ENCODE measurements around the gene AATK.

AATK gene

GRCh38 chr17:81117672-81118198 is 48.3 kb downstream of the AATK start:
- Mint-ChIP-seq H3K27ac (no peak overlapping the region), H3K36me3 (ENCODE audit: insufficient read depth) (peaks cover 8% of the 10 kb centered on the region), H3K9me3 (no peaks in the 10 kb centered on the region), H3K4me3 (no peak overlapping the region), H3K4me1 (ENCODE audit: low read depth in 2 of 2) (peaks cover 0 to 6% of the 10 kb centered on the region in 2 donors), H3K27me3 (peaks cover 0 to 6% of the 10 kb centered on the region in 2 donors)
- DNase-seq (no peak), ATAC-seq (replicated peaks) (no peak)

- Mint-ChIP-seq H3K4me3 (no peak overlapping the region), H3K27me3 (peaks cover 0 to 6% of the 10 kb centered on the region in 2 donors), H3K4me1 (ENCODE audit: low read depth in 2 of 2) (peaks cover 0 to 6% of the 10 kb centered on the region in 2 donors), H3K36me3 (ENCODE audit: insufficient read depth) (peaks cover 8% of the 10 kb centered on the region), H3K9me3 (no peaks in the 10 kb centered on the region), H3K27ac (no peak overlapping the region)
- no peak for DNase-seq
- ATAC-seq (replicated peaks): no peak
Measured at GRCh38 chr17:81116704-81117103, 49.3 kb downstream of the AATK start.

- Mint-ChIP-seq H3K27me3 (peaks cover 0 to 6% of the 10 kb centered on the region in 2 donors), H3K27ac (no peak overlapping the region), H3K4me1 (ENCODE audit: low read depth in 2 of 2) (peaks cover 0 to 6% of the 10 kb centered on the region in 2 donors), H3K36me3 (ENCODE audit: insufficient read depth) (peaks cover 5% of the 10 kb centered on the region), H3K4me3 (no peak overlapping the region), H3K9me3 (no peaks in the 10 kb centered on the region)
- DNase-seq (no peak), ATAC-seq (replicated peaks) (no peak)
Measured at GRCh38 chr17:81115749-81116464, 50.1 kb downstream of the AATK start.

- H3K27me3 Mint-ChIP-seq: peaks cover 0 to 6% of the 10 kb centered on the region in 2 donors
- H3K9me3 Mint-ChIP-seq: no peaks in the 10 kb centered on the region
- peaks cover 5% of the 10 kb centered on the region for H3K36me3 Mint-ChIP-seq (ENCODE audit: insufficient read depth)
- no peak overlapping the region for H3K4me3 Mint-ChIP-seq
- ATAC-seq (replicated peaks) (no peak), DNase-seq (no peak)
- peaks cover 0 to 6% of the 10 kb centered on the region in 2 donors for H3K4me1 Mint-ChIP-seq (ENCODE audit: low read depth in 2 of 2)
- no peak overlapping the region for H3K27ac Mint-ChIP-seq
Measured at GRCh38 chr17:81115219-81115618, 50.8 kb downstream of the AATK start.

GRCh38 chr17:81114351-81115093 is 51.5 kb downstream of the AATK start:
- Mint-ChIP-seq H3K27me3 (peaks cover 0 to 6% of the 10 kb centered on the region in 2 donors), H3K9me3 (no peaks in the 10 kb centered on the region), H3K27ac (no peak overlapping the region), H3K4me1 (ENCODE audit: low read depth in 2 of 2) (peaks cover 0 to 7% of the 10 kb centered on the region in 2 donors), H3K4me3 (no peak overlapping the region), H3K36me3 (ENCODE audit: insufficient read depth) (peaks cover 1% of the 10 kb centered on the region)
- ATAC-seq (replicated peaks): no peak
- DNase-seq: no peak

GRCh38 chr17:81113158-81113724 is 52.8 kb downstream of the AATK start:
- no peak overlapping the region for H3K27ac Mint-ChIP-seq
- no peak overlapping the region for H3K4me3 Mint-ChIP-seq
- H3K27me3 Mint-ChIP-seq: peaks cover 0 to under 1% of the 10 kb centered on the region in 2 donors
- H3K4me1 Mint-ChIP-seq (ENCODE audit: low read depth in 2 of 2): peaks cover 0 to 3% of the 10 kb centered on the region in 2 donors
- H3K9me3 Mint-ChIP-seq: no peaks in the 10 kb centered on the region
- H3K36me3 Mint-ChIP-seq (ENCODE audit: insufficient read depth): no peaks in the 10 kb centered on the region
- ATAC-seq (replicated peaks): no peak
- no peak for DNase-seq

GRCh38 chr17:81112450-81112849 is 53.6 kb downstream of the AATK start:
- Mint-ChIP-seq H3K36me3 (ENCODE audit: insufficient read depth) (no peaks in the 10 kb centered on the region), H3K27me3 (no peaks in the 10 kb centered on the region), H3K4me1 (ENCODE audit: low read depth in 2 of 2) (peaks cover 0 to 3% of the 10 kb centered on the region in 2 donors), H3K27ac (no peak overlapping the region), H3K4me3 (no peak overlapping the region), H3K9me3 (no peaks in the 10 kb centered on the region)
- DNase-seq: no peak
- ATAC-seq (replicated peaks): no peak

- DNase-seq: no peak
- no peaks in the 10 kb centered on the region for H3K9me3 Mint-ChIP-seq
- no peaks in the 10 kb centered on the region for H3K36me3 Mint-ChIP-seq (ENCODE audit: insufficient read depth)
- ATAC-seq (replicated peaks): no peak
- H3K4me3 Mint-ChIP-seq: no peak overlapping the region
- H3K4me1 Mint-ChIP-seq (ENCODE audit: low read depth in 2 of 2): peaks cover 0 to 3% of the 10 kb centered on the region in 2 donors
- no peaks in the 10 kb centered on the region for H3K27me3 Mint-ChIP-seq
- no peak overlapping the region for H3K27ac Mint-ChIP-seq
Measured at GRCh38 chr17:81111066-81111465, 55.0 kb downstream of the AATK start.

- Mint-ChIP-seq H3K4me1 (ENCODE audit: low read depth in 2 of 2) (peaks cover 0 to 3% of the 10 kb centered on the region in 2 donors), H3K27me3 (no peaks in the 10 kb centered on the region), H3K9me3 (no peaks in the 10 kb centered on the region), H3K27ac (no peak overlapping the region), H3K36me3 (ENCODE audit: insufficient read depth) (no peaks in the 10 kb centered on the region), H3K4me3 (no peak overlapping the region)
- ATAC-seq (replicated peaks) (no peak), DNase-seq (no peak)
Measured at GRCh38 chr17:81110488-81111040, 55.5 kb downstream of the AATK start.

- Mint-ChIP-seq H3K27ac (no peak overlapping the region), H3K27me3 (no peaks in the 10 kb centered on the region), H3K36me3 (ENCODE audit: insufficient read depth) (no peaks in the 10 kb centered on the region), H3K4me3 (no peak overlapping the region), H3K4me1 (ENCODE audit: low read depth in 2 of 2) (peaks cover 0 to 3% of the 10 kb centered on the region in 2 donors), H3K9me3 (no peaks in the 10 kb centered on the region)
- DNase-seq (no peak), ATAC-seq (replicated peaks) (no peak)
Measured at GRCh38 chr17:81109957-81110356, 56.1 kb downstream of the AATK start.

- H3K4me1 Mint-ChIP-seq (ENCODE audit: low read depth in 2 of 2): peaks cover 0 to 3% of the 10 kb centered on the region in 2 donors
- no peaks in the 10 kb centered on the region for H3K9me3 Mint-ChIP-seq
- H3K4me3 Mint-ChIP-seq: no peak overlapping the region
- H3K27me3 Mint-ChIP-seq: no peaks in the 10 kb centered on the region
- H3K36me3 Mint-ChIP-seq (ENCODE audit: insufficient read depth): peaks cover 3% of the 10 kb centered on the region
- no peak overlapping the region for H3K27ac Mint-ChIP-seq
- no peak for DNase-seq
- no peak for ATAC-seq (replicated peaks)
Measured at GRCh38 chr17:81108220-81108619, 57.8 kb downstream of the AATK start.

GRCh38 chr17:81106716-81107115 is 59.3 kb downstream of the AATK start:
- DNase-seq: no peak
- Mint-ChIP-seq H3K36me3 (ENCODE audit: insufficient read depth) (peaks cover 3% of the 10 kb centered on the region), H3K4me1 (ENCODE audit: low read depth in 2 of 2) (peaks cover 0 to 5% of the 10 kb centered on the region in 2 donors), H3K4me3 (no peak overlapping the region), H3K9me3 (no peaks in the 10 kb centered on the region), H3K27ac (no peak overlapping the region), H3K27me3 (no peaks in the 10 kb centered on the region)
- ATAC-seq (replicated peaks): no peak

- ATAC-seq (replicated peaks) (no peak), DNase-seq (no peak)
- Mint-ChIP-seq H3K9me3 (no peaks in the 10 kb centered on the region), H3K27me3 (no peaks in the 10 kb centered on the region), H3K4me3 (no peak overlapping the region), H3K4me1 (ENCODE audit: low read depth in 2 of 2) (peaks cover 4 to 7% of the 10 kb centered on the region in 2 donors), H3K27ac (no peak overlapping the region), H3K36me3 (ENCODE audit: insufficient read depth) (peaks cover 7% of the 10 kb centered on the region)
Measured at GRCh38 chr17:81103379-81103778, 62.6 kb downstream of the AATK start.
